Astrocyte (in vitro differentiated cells and primary cell): ENCODE measurements around the gene STRADB. TPM values are rescaled to one million over a fixed set of nuclear protein-coding genes. Genes with fewer than 3 reads are reported as not detected.

Experiments
- DNase-seq: peaks from one replicate; pipeline ENCODE4 v3.0.0-alpha.2; 2010; ENCODE audit warnings: low read depth
- FAIRE-seq: peaks from 2 replicates; lab custom pipeline; 2011; peaks lifted over from hg19 to GRCh38; lab: Jason Lieb, UNC
- H2AFZ ChIP-seq: 2 replicates; pipeline ENCODE4 v1.6.0; 2012; ENCODE audit warnings: low read depth, low read length, inconsistent platforms
- H3K27ac ChIP-seq: 2 replicates; pipeline ENCODE4 v1.5.1; 2011; ENCODE audit warnings: low read depth, low read length, inconsistent platforms
- H3K27me3 ChIP-seq: 2 replicates; pipeline ENCODE4 v1.6.0; 2011; ENCODE audit warnings: low read length, inconsistent platforms; ENCODE audit not compliant: insufficient read depth
- H3K36me3 ChIP-seq: 2 replicates; pipeline ENCODE4 v1.5.1; 2011; ENCODE audit warnings: low read length, inconsistent platforms; ENCODE audit not compliant: insufficient read depth
- H3K4me1 ChIP-seq: 2 replicates; pipeline ENCODE4 v1.5.1; 2011; ENCODE audit warnings: low read length, inconsistent platforms; ENCODE audit not compliant: insufficient read depth
- H3K4me2 ChIP-seq: 2 replicates; pipeline ENCODE4 v1.6.0; 2012; ENCODE audit warnings: low read length, inconsistent platforms
- H3K4me3 ChIP-seq: 2 replicates; pipeline ENCODE4 v1.5.1; 2011; ENCODE audit warnings: low read depth, mild to moderate bottlenecking, low read length, inconsistent platforms; ENCODE audit not compliant: insufficient read depth
- H3K79me2 ChIP-seq: 2 replicates; pipeline ENCODE4 v1.6.0; 2012; ENCODE audit warnings: mild to moderate bottlenecking, low read length, inconsistent platforms; ENCODE audit not compliant: insufficient read depth
- H3K9ac ChIP-seq: 2 replicates; pipeline ENCODE4 v1.6.0; 2012; ENCODE audit warnings: mild to moderate bottlenecking, low read length, inconsistent platforms
- H3K9me3 ChIP-seq: 2 replicates; pipeline ENCODE4 v1.5.1; 2012; ENCODE audit warnings: low read depth, mild to moderate bottlenecking, low read length, inconsistent platforms; ENCODE audit not compliant: insufficient read depth
- H4K20me1 ChIP-seq: 2 replicates; pipeline ENCODE4 v1.6.0; 2012; ENCODE audit warnings: low read length, inconsistent platforms; ENCODE audit not compliant: insufficient read depth
- H3K27ac Mint-ChIP-seq: one replicate; pipeline ENCODE4 v1.8.0; 2021; ENCODE audit warnings: mild to moderate bottlenecking, mixed read lengths; ENCODE audit not compliant: unreplicated experiment
- H3K27me3 Mint-ChIP-seq: one replicate; pipeline ENCODE4 v1.8.0; 2021; ENCODE audit warnings: low read depth, mixed read lengths; ENCODE audit not compliant: unreplicated experiment
- H3K36me3 Mint-ChIP-seq: one replicate; pipeline ENCODE4 v1.8.0; 2021; ENCODE audit warnings: low read depth, mixed read lengths; ENCODE audit not compliant: unreplicated experiment
- H3K4me1 Mint-ChIP-seq: one replicate; pipeline ENCODE4 v1.8.0; 2021; ENCODE audit warnings: low read depth, mixed read lengths; ENCODE audit not compliant: unreplicated experiment
- H3K4me3 Mint-ChIP-seq: one replicate; pipeline ENCODE4 v1.8.0; 2021; ENCODE audit warnings: mild to moderate bottlenecking, moderate library complexity, mixed read lengths; ENCODE audit not compliant: unreplicated experiment
- H3K9me3 Mint-ChIP-seq: one replicate; pipeline ENCODE4 v1.8.0; 2021; ENCODE audit warnings: mild to moderate bottlenecking, mixed read lengths; ENCODE audit not compliant: unreplicated experiment
- CTCF ChIP-seq: IDR thresholded peaks from 2 replicates; pipeline ENCODE4 v1.5.1; 2011; ENCODE audit warnings: low read depth, mild to moderate bottlenecking, inconsistent platforms, low read length, moderate library complexity; ENCODE audit not compliant: insufficient read depth
- EZH2 ChIP-seq: IDR thresholded peaks from 2 replicates; pipeline ENCODE4 v1.6.1; 2012; ENCODE audit warnings: mild to moderate bottlenecking, low read length, inconsistent platforms; ENCODE audit not compliant: insufficient read depth
- total RNA-seq: library from RNA; stranded (reverse); gene quantifications from 2 replicates; pipeline ENCODE4 v1.2.1, GENCODE V29; 2021

STRADB gene
- total RNA-seq, 1 donor from 2014 or later = 40.5 TPM

DNA sequence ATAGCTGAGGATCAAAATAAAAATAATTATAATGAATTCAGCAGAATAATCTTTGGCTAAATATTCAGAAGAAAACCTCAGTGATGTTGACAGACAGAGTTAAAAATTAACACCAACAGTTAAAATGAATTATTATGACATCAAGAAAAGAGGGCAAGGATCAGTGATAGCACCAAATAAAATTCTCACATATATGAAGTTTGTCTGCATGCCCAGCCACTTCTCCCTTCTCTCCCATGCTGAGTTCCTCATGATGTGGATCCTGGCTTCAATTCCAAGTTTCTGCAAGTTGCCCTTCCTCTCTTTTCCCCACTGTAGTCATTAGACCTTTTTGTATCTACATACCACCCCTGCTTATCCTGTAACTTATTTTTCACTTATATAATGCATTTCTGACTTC is 6.8 kb downstream of the STRADB start:
- H3K4me1 Mint-ChIP-seq = no peaks in the 10 kb centered on the region
- no peak for FAIRE-seq
- H3K79me2 ChIP-seq = no peaks in the 10 kb centered on the region
- no peaks in the 10 kb centered on the region for H3K4me1 ChIP-seq
- no peaks in the 10 kb centered on the region for H3K9me3 ChIP-seq
- no peaks in the 10 kb centered on the region for H4K20me1 ChIP-seq
- H3K4me3 Mint-ChIP-seq = no peak overlapping the region
- no peak overlapping the region for H3K9ac ChIP-seq
- no peaks in the 10 kb centered on the region for H3K27me3 Mint-ChIP-seq
- H3K9me3 Mint-ChIP-seq = peaks cover 11% of the 10 kb centered on the region
- peaks cover 33% of the 10 kb centered on the region for H3K36me3 Mint-ChIP-seq
- H3K27me3 ChIP-seq = no peaks in the 10 kb centered on the region
- H3K36me3 ChIP-seq = peaks cover 12% of the 10 kb centered on the region
- TF ChIP-seq EZH2 = no peak
- no peak for TF ChIP-seq CTCF
- H2AFZ ChIP-seq = no peak overlapping the region
- DNase-seq = no peak
- no peak overlapping the region for H3K27ac Mint-ChIP-seq
- H3K4me2 ChIP-seq = no peak overlapping the region
- no peak overlapping the region for H3K4me3 ChIP-seq
- H3K27ac ChIP-seq = no peak overlapping the region

GRCh38 chr2:201460532-201460931 is 9.0 kb downstream of the STRADB start:
- no peak overlapping the region for H3K9ac ChIP-seq
- H3K27me3 Mint-ChIP-seq = no peaks in the 10 kb centered on the region

More at GRCh38 chr2:201460532-201460931, 9.0 kb downstream of the STRADB start:
- Histone ChIP-seq H3K9me3 (no peaks in the 10 kb centered on the region), H3K36me3 (peaks cover 11% of the 10 kb centered on the region), H3K79me2 (no peaks in the 10 kb centered on the region), H3K27ac (no peak overlapping the region), H2AFZ (no peak overlapping the region), H3K4me2 (no peak overlapping the region), H3K27me3 (no peaks in the 10 kb centered on the region), H3K4me1 (peaks cover 4% of the 10 kb centered on the region), H4K20me1 (no peaks in the 10 kb centered on the region), H3K4me3 (no peak overlapping the region)
- Mint-ChIP-seq H3K36me3 (peaks cover 40% of the 10 kb centered on the region), H3K4me1 (no peaks in the 10 kb centered on the region), H3K4me3 (no peak overlapping the region), H3K27ac (no peak overlapping the region), H3K9me3 (peaks cover 11% of the 10 kb centered on the region)
- TF ChIP-seq EZH2 = no peak
- no peak for TF ChIP-seq CTCF
- FAIRE-seq = peak; percentile 45
- DNase-seq = no peak
